UCSD-AML1 (cell line): Measurements from ENCODE around the gene CCDC33.

ENCODE experiments used
- DNase-seq: peaks from one replicate; lab custom pipeline; 2025; ENCODE audit not compliant: unreplicated experiment; lab: John Stamatoyannopoulos, UW

CCDC33 gene

DNA sequence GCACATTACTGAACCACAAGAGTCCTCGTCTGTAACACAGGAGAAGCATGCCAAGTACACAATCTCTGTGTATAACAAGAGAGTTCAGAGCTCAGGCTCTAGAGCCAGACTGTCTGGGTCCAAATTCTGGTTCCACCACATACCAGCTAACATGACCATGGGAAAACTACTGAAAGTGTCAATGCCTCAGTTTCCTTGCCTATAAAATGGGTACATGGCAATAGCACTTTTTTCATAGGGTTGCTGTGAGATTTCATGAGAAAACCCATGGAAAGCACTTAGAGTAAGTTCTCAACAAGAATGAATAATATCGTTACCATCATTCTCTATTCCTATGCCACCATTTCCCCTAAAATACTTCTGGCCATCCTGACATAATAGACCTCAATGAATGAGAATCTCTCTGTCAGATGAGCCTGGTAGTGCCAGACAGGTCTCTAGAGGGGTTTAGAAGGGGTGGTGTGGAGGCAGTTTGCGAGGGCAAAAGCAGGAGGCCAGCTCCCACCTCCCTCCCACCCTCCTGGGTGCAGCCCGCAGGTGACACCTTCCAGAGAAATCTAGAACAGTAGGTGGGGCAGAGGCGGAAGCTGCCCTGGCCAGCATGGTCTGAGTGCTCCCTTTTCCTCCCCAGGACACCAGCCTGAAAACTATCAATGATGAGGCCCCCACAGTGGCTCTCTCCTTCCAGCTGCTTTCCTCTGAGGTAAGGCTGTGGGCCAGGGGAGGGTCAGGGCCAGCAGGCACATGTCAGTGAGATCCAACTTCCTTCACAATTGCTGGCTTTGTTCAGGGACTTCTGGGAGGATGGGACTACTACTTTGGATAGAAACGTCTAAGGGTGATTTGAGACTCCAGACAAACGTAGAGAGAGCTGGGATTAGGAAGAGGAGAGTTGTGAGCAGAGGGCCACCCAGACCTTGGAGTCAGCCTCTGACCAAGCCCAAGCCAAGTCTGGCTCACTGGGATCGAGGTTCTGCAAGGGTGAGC is 45.3 kb downstream of the CCDC33 start:
- DNase-seq: no peak

DNA sequence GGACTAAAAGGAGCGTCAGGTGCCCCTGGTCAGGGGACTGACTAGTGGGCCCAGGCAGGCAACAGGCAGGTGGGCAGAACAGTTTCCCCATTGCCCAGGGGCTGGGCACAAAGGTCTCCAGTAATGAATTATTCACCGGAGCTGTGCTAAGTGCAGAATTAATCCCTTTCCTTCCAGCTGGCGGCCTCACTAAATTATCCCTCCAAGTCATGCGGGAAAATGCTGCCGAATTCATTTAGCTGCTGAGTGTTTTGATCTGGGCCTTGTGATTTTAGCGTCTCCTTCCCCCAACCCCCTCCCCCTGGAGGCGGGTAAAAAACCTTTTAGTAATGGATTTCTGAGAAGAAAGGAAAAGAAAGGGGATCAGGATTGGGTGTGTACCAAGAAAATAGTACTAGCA is 47.2 kb downstream of the CCDC33 start:
- DNase-seq: no peak

- no peak for DNase-seq
These were observed 53.5 kb downstream of the CCDC33 start for GRCh38 chr15:74289671-74290070.

DNA sequence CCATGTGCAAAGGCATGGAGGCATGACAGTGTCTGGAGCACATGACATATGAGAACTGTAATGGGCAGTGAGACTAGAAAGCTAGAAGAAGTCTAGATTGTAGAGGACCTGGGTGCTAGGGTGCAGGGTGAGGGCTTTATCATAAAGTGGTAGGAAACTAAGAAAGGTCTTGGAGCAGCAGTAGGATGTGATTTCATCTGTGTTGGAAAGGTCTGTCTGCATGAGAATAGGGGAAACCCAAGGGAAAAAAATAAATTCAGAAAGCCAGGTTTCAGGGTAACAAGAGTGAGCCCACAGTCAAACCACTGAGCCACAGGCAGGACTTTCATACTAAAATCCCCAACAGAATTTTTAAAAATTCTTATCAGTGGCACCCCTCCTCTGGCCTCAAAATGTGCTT is 54.5 kb downstream of the CCDC33 start:
- DNase-seq: no peak

GRCh38 chr15:74291101-74292071 is 55.3 kb downstream of the CCDC33 start:
- peak; percentile 86 for DNase-seq

DNA sequence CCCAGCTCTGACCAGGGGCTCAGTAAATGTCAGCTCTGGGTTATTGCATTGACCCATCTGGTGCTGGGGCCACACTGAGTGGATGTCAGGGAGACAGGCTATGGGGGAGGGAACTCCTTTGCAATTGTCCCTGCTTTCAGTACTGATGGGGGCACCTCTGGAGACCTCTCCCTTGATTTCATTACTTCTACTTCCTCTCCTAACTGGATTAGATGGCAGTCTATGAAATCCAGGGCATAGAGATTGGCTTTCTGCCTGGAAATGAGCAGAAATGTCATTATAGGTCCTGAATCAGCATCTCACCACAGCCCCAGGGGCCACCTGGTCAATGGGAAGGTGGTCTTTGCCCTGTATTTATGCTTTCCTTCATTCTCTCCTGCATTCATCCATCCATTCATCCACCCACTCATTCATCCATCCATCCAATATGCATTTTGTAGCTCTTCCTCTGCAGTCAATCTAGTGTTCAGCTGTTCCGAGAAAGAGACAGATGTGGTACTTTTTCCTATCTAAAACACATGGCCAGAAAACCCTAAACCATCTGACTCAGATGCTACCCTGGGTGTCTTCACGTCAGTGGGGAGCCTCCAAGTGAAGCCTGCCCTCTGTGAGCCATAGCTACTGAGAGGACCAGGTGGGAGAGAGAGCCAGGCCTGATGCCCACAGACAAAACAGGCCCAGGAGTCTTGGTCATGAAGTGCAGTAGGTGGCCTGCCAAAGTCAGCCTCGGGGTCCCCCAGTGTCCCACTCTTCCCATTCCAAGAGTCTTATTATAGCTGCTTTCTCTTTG is 57.1 kb downstream of the CCDC33 start:
- DNase-seq: no peak

- DNase-seq: no peak
These were observed 57.9 kb downstream of the CCDC33 start for GRCh38 chr15:74294010-74294409.

DNA sequence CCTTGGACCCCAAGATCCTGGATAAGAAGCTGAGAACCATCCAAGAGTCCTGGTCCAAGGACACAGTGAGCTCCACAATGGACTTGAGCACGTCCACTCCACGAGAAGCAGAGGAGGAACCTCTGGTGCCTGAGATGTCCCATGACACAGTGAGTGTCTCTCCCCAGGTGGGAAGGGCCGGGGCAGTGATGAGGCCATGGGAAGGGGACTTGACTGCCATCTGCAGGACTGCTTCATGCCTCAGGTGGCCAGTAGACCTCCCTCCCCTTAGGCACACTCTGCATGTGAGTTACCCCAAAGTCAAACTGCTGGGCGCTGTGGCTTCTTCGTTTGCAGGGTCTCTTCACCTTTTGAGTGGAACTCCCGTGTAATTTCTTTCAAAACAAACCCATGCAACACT is 59.7 kb downstream of the CCDC33 start:
- no peak for DNase-seq

- no peak for DNase-seq
These were observed 61.8 kb downstream of the CCDC33 start for GRCh38 chr15:74297887-74298286.

DNA sequence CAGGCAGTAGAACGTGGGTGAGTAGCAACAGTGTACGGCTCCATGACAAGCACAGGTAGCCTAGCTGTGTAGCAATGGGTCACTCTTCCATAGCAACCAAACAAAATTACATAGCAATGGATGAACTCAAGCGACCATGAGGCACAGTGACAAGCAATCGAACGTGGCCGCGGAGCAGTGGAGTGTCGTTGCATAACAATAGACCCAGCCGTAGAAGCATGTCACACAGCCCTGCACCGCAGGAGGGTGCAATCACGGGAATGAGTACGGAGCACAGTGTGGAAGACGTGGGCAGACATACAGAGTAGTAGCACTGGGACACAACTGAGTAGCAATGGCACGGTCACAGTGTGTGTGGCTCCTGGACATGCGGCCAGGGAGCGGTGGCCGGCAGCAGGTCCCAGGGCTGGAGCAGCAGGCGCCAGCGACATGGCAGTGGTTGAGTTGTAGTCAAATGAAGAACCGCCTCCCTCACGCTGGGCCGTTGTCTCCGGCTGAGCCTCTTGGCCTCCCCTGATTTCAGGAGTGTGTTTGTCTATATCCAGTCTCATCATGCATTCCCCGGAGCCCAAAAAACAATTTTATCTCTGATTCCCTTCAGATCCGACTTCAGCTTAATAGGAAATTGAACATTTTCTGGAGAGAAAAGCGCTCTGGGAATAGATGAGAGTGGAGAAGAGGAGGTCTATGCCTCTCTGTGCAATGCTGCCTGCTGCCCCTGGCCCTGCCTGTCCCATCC is 64.1 kb downstream of the CCDC33 start:
- DNase-seq: no peak

GRCh38 chr15:74301583-74302361 is 65.6 kb downstream of the CCDC33 start:
- no peak for DNase-seq

DNA sequence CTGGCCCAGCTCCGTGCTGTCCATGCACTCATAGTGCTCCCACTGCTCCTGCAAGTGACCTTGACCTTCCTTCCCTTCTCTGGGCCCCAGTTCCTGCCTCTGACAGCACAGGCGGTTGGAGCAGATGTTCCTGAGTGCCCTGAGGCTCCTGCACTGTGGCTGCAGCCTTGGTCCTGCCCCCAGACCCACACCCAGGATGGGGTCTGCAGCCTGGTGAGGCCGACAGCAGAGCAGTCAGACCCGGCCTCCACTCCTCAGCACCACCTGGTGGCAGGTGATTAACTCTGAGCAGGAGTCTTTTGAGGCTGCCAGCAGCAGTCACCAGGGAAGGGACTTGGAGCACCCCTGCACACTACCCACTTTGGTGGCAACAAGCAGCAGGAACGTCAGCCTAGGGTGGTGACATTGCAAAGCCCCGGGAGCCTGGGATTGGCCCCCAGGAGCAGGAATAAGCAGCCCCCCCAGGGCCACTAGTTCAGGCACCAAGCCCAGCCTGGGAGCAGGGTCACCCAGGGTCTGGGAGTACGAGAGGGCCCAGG is 66.8 kb downstream of the CCDC33 start:
- DNase-seq: peak; percentile 41

DNA sequence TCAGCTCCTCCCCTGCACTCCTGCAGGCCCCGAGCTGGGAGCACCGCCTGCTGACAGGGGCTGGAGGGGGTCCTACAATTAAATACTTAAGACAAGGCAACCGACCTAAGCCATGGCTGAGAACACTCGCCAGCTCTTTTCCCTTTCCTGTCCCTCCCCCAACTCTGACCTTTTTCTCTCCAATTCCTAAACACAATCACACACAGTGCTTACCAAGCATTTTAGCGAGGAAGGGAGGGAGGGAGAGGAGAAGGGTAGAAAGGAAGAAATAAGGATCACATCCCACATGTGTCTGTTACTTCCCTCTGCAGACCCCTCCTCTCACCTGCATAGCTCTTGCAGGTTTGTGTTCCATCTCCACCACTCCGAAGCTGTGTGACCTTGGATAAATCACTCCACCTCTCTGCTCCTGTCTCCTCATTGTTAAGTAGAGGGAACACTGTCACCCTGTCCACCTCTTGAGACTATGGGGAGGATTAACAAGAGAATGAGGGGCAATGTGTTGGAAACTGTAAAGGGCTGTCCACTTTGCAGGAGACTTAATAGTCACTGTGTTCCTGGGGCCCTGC is 67.7 kb downstream of the CCDC33 start:
- DNase-seq: no peak

DNA sequence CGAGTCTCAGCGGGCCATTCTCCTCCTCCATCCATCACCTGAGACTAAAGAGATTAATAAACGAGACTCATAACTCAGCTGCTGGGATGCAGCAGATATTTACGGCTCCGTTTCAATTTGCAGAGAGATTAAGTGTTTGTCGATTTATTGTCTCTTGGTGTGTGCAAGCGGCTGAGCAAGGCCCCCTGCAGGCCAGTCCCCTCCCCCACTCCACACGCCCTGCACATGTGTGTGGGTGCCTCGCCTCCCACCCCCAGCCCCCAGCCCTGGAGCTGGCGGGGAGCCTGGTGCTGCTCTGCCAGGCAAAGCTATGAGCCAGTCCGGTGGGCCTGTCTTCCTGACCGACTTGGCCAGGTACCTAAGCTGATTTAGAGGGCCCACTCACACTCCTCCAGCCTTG is 68.3 kb downstream of the CCDC33 start:
- DNase-seq: no peak

GRCh38 chr15:74305687-74306086 is 69.6 kb downstream of the CCDC33 start:
- DNase-seq: no peak

DNA sequence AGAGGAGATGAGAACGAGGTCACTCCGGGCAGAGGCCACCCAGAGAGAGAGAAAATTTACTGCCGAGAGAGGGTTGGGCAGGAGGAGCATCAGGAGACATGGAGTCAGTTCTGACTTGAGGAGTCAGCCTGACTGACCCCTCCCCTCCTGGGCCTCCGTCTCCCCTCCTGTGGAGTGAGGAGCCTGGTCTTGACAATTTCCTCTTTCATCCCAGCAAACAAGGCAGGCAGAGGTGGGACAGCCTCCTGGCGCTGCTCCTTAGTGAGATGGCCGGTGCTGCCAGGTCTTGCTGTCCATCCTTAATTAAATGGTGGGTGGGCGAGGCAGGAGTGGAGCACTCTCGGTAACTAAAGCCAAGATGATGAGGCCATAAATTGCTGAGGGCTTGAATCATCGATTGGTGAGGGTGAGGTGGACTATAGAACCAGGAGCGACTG is 70.7 kb downstream of the CCDC33 start:
- no peak for DNase-seq

DNA sequence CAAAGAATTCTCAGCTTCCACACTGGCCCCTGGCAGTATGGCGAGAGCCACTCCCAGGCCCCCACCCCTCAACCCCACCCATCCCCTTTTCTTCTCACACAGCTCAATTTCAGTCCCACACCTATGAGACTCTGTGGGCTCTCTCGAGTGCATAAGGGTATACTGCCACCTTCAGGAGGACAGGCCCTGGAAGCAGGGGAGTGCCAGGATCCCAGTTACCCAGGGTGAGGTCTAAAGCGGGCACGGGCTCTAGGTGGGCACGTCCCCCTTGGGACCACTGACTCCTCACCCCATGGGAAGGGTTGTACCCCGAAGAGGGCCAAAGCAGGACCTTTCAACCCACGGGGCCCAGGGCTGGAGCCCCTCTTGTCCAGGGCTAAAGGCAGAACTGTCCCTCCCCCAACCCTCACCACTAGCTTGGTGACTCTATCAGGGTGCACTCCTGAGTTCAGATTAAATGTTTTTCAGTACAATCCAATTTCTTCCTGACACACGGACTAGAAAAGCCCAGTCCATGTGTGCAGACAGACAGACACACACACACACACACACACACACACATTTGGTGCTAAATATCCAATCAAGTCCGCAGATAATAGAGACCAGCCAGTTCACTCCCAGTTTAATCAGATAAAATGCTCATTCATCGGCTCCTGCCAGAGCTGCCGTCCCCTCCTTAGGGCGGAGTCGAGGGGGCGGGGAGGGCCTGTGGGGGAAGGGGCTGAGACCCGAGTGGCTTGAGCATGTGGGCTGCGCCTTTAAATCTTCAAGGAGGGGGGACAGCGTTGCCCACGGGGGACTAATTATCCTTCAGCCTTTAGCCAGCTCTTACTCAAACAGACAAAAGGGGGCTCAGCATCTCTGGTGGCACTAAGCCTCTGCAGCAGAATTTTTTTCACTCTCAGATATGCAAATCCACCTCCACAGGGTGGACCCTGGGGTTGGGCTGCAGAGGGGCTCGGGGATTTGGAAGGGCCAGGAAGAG is 72.0 kb downstream of the CCDC33 start:
- peak; percentile 54 for DNase-seq
